HG02973 (cell line): ENCODE measurements around the gene DNAJC5.
"Not testable (repeated sequence)": the region's sequence is repeated elsewhere in the genome, so short reads cannot be mapped to it uniquely, and the experiment has no call there.

Source experiments
- ATAC-seq: cut with Tn5 transposase; IDR thresholded peaks from one replicate; pipeline ENCODE4 v1.9.1; 2021; ENCODE audit warnings: moderate library complexity; ENCODE audit not compliant: unreplicated experiment

The DNAJC5 gene

DNA sequence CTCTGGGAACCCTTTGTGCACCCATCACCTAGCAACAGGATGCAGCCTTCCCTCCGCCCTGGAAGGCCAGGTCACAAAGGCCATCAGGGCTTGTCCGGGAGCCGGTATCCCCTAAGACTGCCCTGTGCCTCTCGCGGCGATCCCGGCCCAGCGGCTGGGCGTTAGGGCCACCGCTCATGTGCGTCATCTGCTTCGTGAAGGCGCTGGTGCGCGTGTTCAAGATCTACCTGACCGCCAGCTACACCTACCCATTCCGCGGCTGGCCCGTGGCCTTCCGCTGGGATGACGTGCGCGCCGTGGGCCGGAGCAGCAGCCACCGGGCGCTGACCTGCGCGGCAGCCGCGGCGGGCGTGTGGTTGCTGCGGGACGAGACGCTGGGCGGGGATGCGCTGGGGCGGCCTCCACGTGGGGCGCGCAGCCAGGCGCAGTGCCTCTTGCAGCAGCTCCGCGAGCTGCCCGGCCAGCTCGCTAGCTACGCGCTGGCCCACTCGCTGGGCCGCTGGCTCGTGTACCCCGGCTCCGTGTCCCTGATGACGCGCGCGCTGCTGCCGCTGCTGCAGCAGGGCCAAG lies 33.5 kb upstream of the DNAJC5 start, which contains the start of gene ABHD16B:
TSS of gene ABHD16B (plus strand) at position 134 of the 570 bp plus-strand sequence. CDS start at position 177, 43 bp downstream.
- ATAC-seq, result no peak

- no peak for ATAC-seq
Observed at GRCh38 chr20:63861981-63862901, 32.7 kb upstream of the DNAJC5 start.

GRCh38 chr20:63863021-63863797 lies 31.7 kb upstream of the DNAJC5 start:
- no peak for ATAC-seq

DNA sequence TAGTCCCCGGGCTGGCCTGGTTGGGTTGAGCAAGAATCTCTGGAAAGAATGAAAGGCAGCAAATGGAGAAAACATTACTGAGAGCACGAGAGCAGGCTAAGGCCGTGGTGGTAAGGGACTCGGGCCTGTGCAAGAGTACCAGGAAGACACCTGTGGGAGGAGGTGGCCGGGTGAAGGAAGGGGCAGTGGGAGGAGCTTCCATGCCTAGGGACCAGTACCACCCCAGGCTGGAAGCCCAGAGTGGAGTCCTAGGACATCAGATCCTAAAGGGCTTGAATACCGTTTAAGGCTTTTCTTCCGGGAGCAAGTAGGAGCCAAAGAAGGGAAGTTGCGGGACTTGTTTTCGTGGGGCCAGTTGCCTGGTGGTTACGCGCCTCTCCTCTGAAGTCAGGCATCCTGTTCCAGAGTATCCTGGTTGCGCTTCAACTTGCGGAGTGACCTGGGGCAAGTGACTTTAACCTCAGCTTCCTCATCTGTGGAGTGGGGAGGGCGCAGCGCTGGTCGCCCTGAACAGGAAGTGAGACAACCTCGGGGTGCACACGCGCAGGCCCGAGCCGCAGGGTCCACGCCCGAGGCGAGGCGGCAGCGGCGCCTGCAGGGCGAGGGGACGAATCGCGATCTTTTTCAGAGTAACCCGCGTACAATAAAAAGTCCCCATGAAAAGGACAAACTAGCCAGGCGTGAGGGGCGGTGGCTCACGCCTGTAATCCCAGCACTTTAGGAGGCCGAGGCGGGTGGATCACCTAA lies 31.0 kb upstream of the DNAJC5 start:
- peak; percentile 54 for ATAC-seq

DNA sequence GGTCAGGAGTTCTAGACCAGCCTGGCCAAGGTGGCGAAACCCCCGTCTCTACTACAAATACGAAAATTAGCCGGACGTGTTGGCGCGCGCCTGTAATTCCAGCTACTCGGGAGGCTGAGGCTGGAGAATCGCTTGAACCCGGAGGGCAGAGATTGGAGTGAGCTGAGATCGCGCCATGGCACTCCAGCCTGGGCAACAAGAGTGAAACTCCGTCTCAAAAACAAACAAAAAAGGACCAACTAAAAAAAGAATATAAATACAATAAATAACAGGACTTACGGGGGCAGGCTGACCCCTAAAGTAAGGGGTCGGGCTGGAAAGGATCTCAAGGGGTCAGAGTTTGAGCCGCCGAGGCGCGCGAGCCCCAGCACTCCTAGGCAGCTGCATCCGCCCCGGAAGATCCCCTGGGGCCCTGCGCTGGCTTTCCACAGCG lies 30.4 kb upstream of the DNAJC5 start:
- ATAC-seq, result no peak

GRCh38 chr20:63864978-63865640 lies 29.8 kb upstream of the DNAJC5 start, which contains the start of gene TPD52L2:
TPD52L2 (plus strand) TSS chr20:63865270; CDS start chr20:63865366, 96 bp downstream.
- peak; percentile 68 for ATAC-seq

DNA sequence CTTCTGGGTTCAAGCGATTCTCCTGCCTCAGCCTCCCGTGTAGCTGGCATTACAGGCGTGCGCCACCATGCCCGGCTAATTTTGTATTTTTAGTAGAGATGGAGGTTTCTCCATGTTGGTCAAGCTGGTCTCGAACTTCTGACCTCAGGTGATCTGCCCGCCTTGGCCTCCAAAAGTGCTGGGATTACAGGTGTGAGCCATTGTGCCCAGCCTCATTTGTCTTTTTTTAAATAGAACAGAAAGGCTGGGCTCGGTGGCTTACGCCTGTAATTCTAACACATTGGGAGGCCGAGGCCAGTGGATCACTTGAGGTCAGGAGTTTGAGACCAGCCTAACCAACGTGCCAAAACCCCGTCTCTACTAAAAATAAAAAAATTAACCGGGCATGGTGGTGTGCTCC lies 27.9 kb upstream of the DNAJC5 start:
- ATAC-seq, result not testable (repeated sequence)

- no peak for ATAC-seq
Observed at GRCh38 chr20:63868264-63868663, 26.7 kb upstream of the DNAJC5 start.

- no peak for ATAC-seq
Observed at GRCh38 chr20:63873477-63873971, 21.4 kb upstream of the DNAJC5 start.

GRCh38 chr20:63874241-63874640 lies 20.7 kb upstream of the DNAJC5 start:
- not testable (repeated sequence) for ATAC-seq

- no peak for ATAC-seq
Observed at GRCh38 chr20:63876489-63877036, 18.4 kb upstream of the DNAJC5 start.

DNA sequence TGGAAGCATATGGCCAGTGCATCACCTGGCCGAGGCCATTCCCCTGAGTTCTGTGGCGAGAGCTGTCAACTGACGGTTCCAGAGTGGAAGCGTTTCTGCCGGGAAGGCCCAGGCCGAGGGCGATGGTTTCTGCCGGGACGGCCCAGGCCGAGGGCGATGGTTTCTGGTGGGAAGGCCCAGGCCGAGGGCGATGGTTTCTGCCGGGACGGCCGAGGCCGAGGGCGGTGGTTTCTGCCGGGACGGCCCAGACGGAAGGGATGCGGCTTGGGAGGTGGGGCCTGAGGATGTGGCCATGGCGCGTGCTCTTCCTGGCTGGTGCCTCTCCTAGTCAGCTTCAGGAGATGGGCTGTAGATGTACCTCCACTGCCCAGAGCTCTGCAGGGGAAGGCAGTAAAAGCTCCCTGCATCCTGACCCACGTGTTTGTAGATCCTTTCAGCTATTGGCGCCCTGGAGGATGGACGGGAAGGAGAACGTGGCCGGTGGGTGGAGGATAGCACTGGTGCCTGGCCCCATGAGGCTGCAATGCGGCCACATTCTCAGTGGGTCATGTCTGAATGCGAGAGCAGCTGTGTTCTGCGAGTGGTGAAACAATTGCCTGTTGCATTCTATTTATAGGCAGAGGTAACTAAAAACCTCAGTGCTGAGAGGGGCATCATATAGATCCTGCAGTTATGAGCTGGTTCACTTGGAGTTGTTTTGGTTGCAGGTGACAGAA lies 17.0 kb upstream of the DNAJC5 start:
- ATAC-seq, result no peak

GRCh38 chr20:63878899-63879663 lies 15.8 kb upstream of the DNAJC5 start:
- no peak for ATAC-seq

GRCh38 chr20:63880901-63881300 lies 14.0 kb upstream of the DNAJC5 start:
- ATAC-seq, result not testable (repeated sequence)

DNA sequence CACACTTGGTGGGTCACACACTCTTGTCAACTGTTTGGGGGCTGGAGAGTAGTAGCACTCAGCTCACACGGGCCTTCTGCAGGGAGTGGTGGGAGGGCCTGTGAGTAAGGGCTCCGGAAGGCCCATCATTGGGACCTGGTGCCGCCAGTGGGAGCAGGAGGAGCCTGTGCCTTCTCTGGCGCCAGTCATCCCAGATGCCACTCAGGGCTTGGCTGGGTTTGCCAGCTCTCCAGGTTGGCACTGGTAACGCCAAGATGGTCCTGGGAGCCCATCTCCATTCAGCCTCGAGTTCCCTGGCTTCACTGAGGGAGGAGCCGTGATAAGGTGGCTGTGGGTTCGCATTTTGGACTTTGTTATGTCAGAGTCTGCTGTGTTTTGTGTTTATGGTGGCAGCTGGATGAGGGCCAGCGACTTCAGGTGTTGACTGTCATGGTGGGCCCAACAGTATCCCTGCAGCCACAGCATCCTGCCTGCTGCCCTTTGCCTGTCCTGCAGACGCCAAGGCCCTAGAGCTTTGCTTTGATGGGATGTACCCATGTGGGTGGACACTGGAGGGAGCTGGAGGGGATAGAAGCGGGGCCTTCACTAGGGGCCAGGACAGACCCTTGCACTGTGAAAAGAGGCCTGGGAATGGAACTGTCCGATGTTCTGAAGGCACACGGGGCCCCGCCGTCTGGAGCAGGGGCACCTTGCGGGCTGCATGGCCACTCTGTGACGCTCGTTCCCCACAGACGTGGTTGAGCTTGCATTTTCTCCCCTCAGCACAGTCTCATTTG lies 13.3 kb upstream of the DNAJC5 start:
- no peak for ATAC-seq

GRCh38 chr20:63882257-63883200 lies 12.4 kb upstream of the DNAJC5 start:
- ATAC-seq, result no peak
